Upper lobe of left lung (tissue), 6 donors: ENCODE measurements around the gene SFMBT1. TPM values are rescaled to one million over a fixed set of nuclear protein-coding genes. Genes with fewer than 3 reads are reported as not detected.

ENCODE experiments used
- ATAC-seq, 2 donors: fragments of 200-7000 bp; cut with Tn5 transposase; one replicate each; pipeline ENCODE4 v1.9.1; 2022; ENCODE audit warnings: mild to moderate bottlenecking in 2 of 2, moderate library complexity in 2 of 2; ENCODE audit not compliant: low FRiP score in 2 of 2
- DNase-seq, 2 donors: peaks; one replicate each; pipeline ENCODE4 v3.0.0-alpha.2; 2019 to 2020
- H3K27ac ChIP-seq, 4 donors: fragments of 200-600 bp; sonication (generic); one replicate each; pipeline ENCODE4 v1.5.1; 2016 to 2019
- H3K27me3 ChIP-seq, 4 donors: fragments of 200-600 bp; sonication (generic); one replicate each; pipeline ENCODE4 v1.5.1; 2017 to 2019
- H3K36me3 ChIP-seq, 4 donors: fragments of 200-600 bp; sonication (generic); one replicate each; pipeline ENCODE4 v1.5.1; 2016 to 2019
- H3K4me1 ChIP-seq, 4 donors: fragments of 200-600 bp; sonication (generic); one replicate each; pipeline ENCODE4 v1.5.1; 2018 to 2019
- H3K4me3 ChIP-seq, 4 donors: fragments of 200-600 bp; sonication (generic); one replicate each; pipeline ENCODE4 v1.5.1; 2017 to 2019; ENCODE audit warnings: mild to moderate bottlenecking in 2 of 4, moderate library complexity in 1 of 4
- H3K9me3 ChIP-seq, 4 donors: fragments of 200-600 bp; sonication (generic); one replicate each; pipeline ENCODE4 v1.5.1; 2018 to 2019
- EP300 ChIP-seq, 4 donors: sonication (generic); formaldehyde crosslinking; IDR thresholded peaks; one replicate each; pipeline ENCODE4 v1.5.1; 2017; ENCODE audit warnings: antibody characterized with exemption in 4 of 4, control low read depth in 2 of 4
- POLR2A ChIP-seq, 4 donors: fragments of 450-650 bp; IDR thresholded peaks; one replicate each; pipeline ENCODE4 v1.5.1; 2016 to 2017; ENCODE audit warnings: antibody characterized with exemption in 4 of 4, mild to moderate bottlenecking in 2 of 4
- POLR2AphosphoS5 ChIP-seq, 2 donors: sonication (generic); formaldehyde crosslinking; IDR thresholded peaks; one replicate each; pipeline ENCODE4 v1.5.1; 2017; ENCODE audit warnings: antibody characterized with exemption in 2 of 2
- WGBS, 2 donors: methylation state at CpG; one replicate each; pipeline ENCODE4 v1.1.5; 2017 to 2018; 5-methylcytosine and 5-hydroxymethylcytosine counted together
- total RNA-seq, 6 donors: library from RNA; depleted of rRNA in 4 of 6; stranded (reverse); fragments of >200 nt in 4 of 6; gene quantifications; one replicate each; pipeline versions ENCODE4 v1.1.0 to v1.2.1, GENCODE V29; 2016 to 2021
- TF ChIP-seq, protein P1 (sequence below), 6 experiments: fragments of 450-650 bp in 4 of 6; fragments of 200-600 bp in 2 of 6; sonication (generic) in 2 of 6; IDR thresholded peaks; one replicate each; pipeline ENCODE4 v1.5.1; 2016 to 2019; ENCODE audit warnings: antibody characterized with exemption in 6 of 6
- donor health status: DM: no; HTN: no; CAD: no; lungs with moderate emphysema.
- donor health status: DM: no; HTN: yes; CAD: no; lungs with severe emphysema.

SFMBT1 gene
- total RNA-seq, 6 donors from 2014 or later: 12.8 to 69.9 (median 32.9) TPM

DNA sequence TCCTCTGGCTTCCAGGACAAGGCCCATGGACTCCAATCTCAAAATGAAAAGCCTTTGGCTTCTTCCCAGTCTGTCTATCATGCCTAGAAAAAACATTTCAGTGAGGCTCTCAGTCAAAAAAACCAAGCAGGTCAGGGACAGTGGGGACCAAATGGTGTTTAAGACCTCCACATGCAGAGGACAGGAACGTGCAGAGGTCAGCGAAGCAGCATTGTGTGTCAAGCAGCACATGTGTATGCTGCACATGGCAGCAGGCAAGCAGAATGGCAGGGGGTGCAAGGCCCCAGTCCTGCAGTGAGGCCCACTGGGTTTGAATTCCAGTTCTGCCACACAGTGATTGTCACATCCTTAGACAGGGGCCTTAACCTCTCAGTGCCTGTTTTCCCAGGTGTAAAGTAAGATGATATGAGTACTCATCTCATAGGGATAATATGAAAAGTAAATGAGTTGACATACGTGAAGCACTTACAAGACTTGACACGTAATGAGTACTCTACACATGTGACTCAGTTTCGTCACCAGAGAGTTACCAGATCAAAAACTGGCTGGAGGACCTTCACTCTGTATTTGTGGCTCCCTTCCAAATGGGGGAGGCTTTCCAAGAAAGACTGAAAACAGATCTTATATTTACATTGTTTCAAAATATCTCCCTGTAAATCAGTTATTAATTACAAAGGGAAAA, 159.7 kb downstream of the SFMBT1 start:
- no peaks in the 10 kb centered on the region for H3K9me3 ChIP-seq
- no peaks in the 10 kb centered on the region for H3K27me3 ChIP-seq
- no peak for DNase-seq
- H3K4me1 ChIP-seq: peaks cover 6 to 37% (median 20%) of the 10 kb centered on the region in 4 donors
- 76 to 77% methylated on average over 5 of the region's 5 CpGs for WGBS, 2 donors
- ATAC-seq: no peak
- no peak overlapping the region for H3K27ac ChIP-seq
- TF ChIP-seq POLR2AphosphoS5 (IDR thresholded peaks at IDR 0.05) (no peak), POLR2A (IDR thresholded peaks at IDR 0.05) (no peak), EP300 (IDR thresholded peaks at IDR 0.05) (no peak)
- TF ChIP-seq, protein P1, sequence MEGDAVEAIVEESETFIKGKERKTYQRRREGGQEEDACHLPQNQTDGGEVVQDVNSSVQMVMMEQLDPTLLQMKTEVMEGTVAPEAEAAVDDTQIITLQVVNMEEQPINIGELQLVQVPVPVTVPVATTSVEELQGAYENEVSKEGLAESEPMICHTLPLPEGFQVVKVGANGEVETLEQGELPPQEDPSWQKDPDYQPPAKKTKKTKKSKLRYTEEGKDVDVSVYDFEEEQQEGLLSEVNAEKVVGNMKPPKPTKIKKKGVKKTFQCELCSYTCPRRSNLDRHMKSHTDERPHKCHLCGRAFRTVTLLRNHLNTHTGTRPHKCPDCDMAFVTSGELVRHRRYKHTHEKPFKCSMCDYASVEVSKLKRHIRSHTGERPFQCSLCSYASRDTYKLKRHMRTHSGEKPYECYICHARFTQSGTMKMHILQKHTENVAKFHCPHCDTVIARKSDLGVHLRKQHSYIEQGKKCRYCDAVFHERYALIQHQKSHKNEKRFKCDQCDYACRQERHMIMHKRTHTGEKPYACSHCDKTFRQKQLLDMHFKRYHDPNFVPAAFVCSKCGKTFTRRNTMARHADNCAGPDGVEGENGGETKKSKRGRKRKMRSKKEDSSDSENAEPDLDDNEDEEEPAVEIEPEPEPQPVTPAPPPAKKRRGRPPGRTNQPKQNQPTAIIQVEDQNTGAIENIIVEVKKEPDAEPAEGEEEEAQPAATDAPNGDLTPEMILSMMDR (IDR thresholded peaks at IDR 0.05): no peak
- peaks cover 0 to 6% (median 0%) of the 10 kb centered on the region in 4 donors for H3K36me3 ChIP-seq
- no peak overlapping the region for H3K4me3 ChIP-seq

DNA sequence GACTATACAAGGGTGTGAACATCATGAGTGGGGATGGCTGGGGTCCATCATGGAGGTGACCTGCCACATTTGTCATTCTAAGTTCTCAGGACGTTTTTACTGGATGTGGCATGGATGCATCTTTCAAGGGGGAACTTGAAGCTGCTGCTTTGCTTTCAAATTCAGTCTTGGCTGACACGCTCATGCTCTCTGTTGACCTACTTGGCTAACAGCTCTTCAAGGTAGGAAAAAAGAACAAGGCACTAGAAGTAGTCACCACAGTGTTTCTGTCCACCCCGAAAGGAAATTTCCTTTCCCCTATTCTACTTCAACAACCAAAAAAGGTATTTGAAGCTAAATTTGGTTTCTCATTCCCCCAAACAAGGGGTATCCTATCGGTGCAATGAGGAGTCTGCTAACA, 163.5 kb downstream of the SFMBT1 start:
- DNase-seq (no peak), ATAC-seq (no peak)
- Histone ChIP-seq H3K4me1 (peaks cover 0 to 20% (median 8%) of the 10 kb centered on the region in 4 donors), H3K9me3 (no peaks in the 10 kb centered on the region), H3K27me3 (no peaks in the 10 kb centered on the region), H3K4me3 (no peak overlapping the region), H3K27ac (no peak overlapping the region), H3K36me3 (peaks cover 0 to 6% (median 0%) of the 10 kb centered on the region in 4 donors)
- 73 to 80% methylated on average over 4 of the region's 4 CpGs for WGBS, 2 donors
- TF ChIP-seq POLR2A (IDR thresholded peaks at IDR 0.05) (no peak), POLR2AphosphoS5 (IDR thresholded peaks at IDR 0.05) (no peak), EP300 (IDR thresholded peaks at IDR 0.05) (no peak)
- TF ChIP-seq, protein P1 (IDR thresholded peaks at IDR 0.05): no peak

DNA sequence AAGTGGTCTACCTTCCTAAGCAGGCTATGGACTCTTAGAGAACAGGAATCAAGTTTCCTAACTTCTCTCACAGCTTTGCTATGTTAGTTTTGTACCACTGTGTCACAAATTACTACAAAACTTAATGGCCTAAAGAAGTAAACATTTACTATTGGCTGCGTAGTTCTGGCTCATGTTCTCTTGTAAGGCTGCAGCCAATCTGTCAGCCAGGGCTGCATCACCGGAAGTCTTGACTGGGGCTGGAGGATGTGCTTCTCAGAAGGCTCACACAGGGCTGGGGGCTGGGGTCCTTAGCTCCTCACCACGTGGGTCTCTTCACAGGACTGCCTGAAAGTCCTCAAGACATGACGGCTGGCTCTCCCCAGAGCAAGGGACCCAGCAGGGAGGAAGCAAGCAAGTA, 164.0 kb downstream of the SFMBT1 start:
- Histone ChIP-seq H3K4me1 (peaks cover 0 to 16% (median 7%) of the 10 kb centered on the region in 4 donors), H3K4me3 (no peak overlapping the region), H3K36me3 (peaks cover 0 to 6% (median 0%) of the 10 kb centered on the region in 4 donors), H3K9me3 (no peaks in the 10 kb centered on the region), H3K27ac (no peak overlapping the region), H3K27me3 (no peaks in the 10 kb centered on the region)
- TF ChIP-seq POLR2A (IDR thresholded peaks at IDR 0.05): no peak
- no peak for TF ChIP-seq POLR2AphosphoS5 (IDR thresholded peaks at IDR 0.05)
- TF ChIP-seq, protein P1 (IDR thresholded peaks at IDR 0.05): no peak
- TF ChIP-seq EP300 (IDR thresholded peaks at IDR 0.05): no peak
- ATAC-seq (no peak), DNase-seq (no peak)
- WGBS, 2 donors: 49 to 76% methylated on average over 3 to 4 of the region's 4 CpGs

DNA sequence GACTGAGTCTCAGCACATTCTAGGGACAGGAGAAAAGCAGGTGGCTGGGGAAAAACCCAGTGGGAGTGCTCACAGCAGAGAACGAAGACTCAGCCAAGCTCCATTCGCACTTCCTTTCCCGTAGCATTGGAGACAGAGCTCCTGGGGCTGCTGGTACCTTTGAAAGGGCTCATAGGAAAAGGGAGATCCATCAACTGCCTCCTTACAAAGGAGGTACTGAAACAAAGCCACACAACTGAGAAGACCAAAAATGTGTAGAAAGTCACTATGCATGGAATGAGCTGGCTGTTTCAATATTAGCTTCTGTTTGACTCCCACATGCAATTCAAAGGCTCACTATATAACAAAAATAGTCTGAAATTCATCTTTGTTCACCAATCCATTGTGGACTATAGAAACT, 165.4 kb downstream of the SFMBT1 start:
- H3K4me3 ChIP-seq: no peak overlapping the region
- WGBS, 2 donors: 85 to 89% methylated on average over 3 of the region's 3 CpGs
- H3K27ac ChIP-seq: no peak overlapping the region
- peaks cover 0 to 19% (median 7%) of the 10 kb centered on the region in 4 donors for H3K4me1 ChIP-seq
- no peaks in the 10 kb centered on the region for H3K27me3 ChIP-seq
- DNase-seq (no peak), ATAC-seq (no peak)
- TF ChIP-seq POLR2AphosphoS5 (IDR thresholded peaks at IDR 0.05): no peak
- TF ChIP-seq POLR2A (IDR thresholded peaks at IDR 0.05): no peak
- TF ChIP-seq EP300 (IDR thresholded peaks at IDR 0.05): no peak
- TF ChIP-seq, protein P1 (IDR thresholded peaks at IDR 0.05): no peak
- H3K36me3 ChIP-seq: peaks cover 0 to 4% (median 0%) of the 10 kb centered on the region in 4 donors
- H3K9me3 ChIP-seq: no peaks in the 10 kb centered on the region

DNA sequence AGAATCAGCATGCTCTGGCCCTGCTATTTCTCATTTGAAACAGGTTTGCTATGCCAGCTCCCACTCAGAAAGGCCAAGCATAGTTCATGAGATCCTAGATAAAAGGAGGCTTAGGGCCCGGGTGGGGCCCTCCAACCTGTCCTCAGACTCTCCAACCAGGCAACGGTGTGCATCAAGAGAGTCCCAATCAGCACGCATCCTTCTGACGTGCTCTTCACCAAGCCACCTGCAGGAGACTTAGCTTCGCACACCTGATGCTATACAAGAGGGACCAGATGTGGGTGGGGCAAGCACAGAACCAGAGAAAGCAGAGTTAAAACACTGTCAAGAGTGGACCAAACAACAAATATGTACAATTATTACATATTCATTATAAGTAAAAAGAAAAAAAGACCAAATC, 165.8 kb downstream of the SFMBT1 start:
- WGBS, 2 donors: 99% methylated on average over 5 of the region's 5 CpGs
- Histone ChIP-seq H3K9me3 (no peaks in the 10 kb centered on the region), H3K36me3 (no peaks in the 10 kb centered on the region), H3K27me3 (no peaks in the 10 kb centered on the region), H3K4me3 (no peak overlapping the region), H3K4me1 (peaks cover 0 to 20% (median 9%) of the 10 kb centered on the region in 4 donors), H3K27ac (no peak overlapping the region)
- TF ChIP-seq EP300 (IDR thresholded peaks at IDR 0.05) (no peak), POLR2A (IDR thresholded peaks at IDR 0.05) (no peak), POLR2AphosphoS5 (IDR thresholded peaks at IDR 0.05) (no peak)
- TF ChIP-seq, protein P1 (IDR thresholded peaks at IDR 0.05): no peak
- ATAC-seq: no peak
- DNase-seq: no peak
